ENCODE data around the gene OR4D2.

The OR4D2 gene

GRCh38 chr17:58184308-58184985 is 17.7 kb downstream of the OR4D2 start:
- DNase-seq (ENCODE audit: low spot score) = no peak
- no peak for TF ChIP-seq CTCF (IDR thresholded peaks at IDR 0.05; ENCODE audit: borderline replicate concordance, control extremely low read depth, extremely low read depth, insufficient read depth, missing control alignments)
- in situ Hi-C loops (cut with MboI; ENCODE audit: low sequenced_read_pairs, unreplicated experiment) = no loop called here

- no peak for DNase-seq (ENCODE audit: low spot score)
- in situ Hi-C loops (cut with MboI; ENCODE audit: low sequenced_read_pairs, unreplicated experiment) = no loop called here
- TF ChIP-seq CTCF (IDR thresholded peaks at IDR 0.05; ENCODE audit: borderline replicate concordance, control extremely low read depth, extremely low read depth, insufficient read depth, missing control alignments) = no peak
Measured at GRCh38 chr17:58184986-58185761, 18.4 kb downstream of the OR4D2 start.

GRCh38 chr17:58186591-58186990 is 19.8 kb downstream of the OR4D2 start:
- TF ChIP-seq CTCF (IDR thresholded peaks at IDR 0.05; ENCODE audit: borderline replicate concordance, control extremely low read depth, extremely low read depth, insufficient read depth, missing control alignments) = no peak
- no peak for DNase-seq (ENCODE audit: low spot score)
- in situ Hi-C loops (cut with MboI; ENCODE audit: low sequenced_read_pairs, unreplicated experiment) = no loop called here

GRCh38 chr17:58187063-58187462 is 20.3 kb downstream of the OR4D2 start:
- in situ Hi-C loops (cut with MboI; ENCODE audit: low sequenced_read_pairs, unreplicated experiment) = no loop called here
- no peak for DNase-seq (ENCODE audit: low spot score)
- no peak for TF ChIP-seq CTCF (IDR thresholded peaks at IDR 0.05; ENCODE audit: borderline replicate concordance, control extremely low read depth, extremely low read depth, insufficient read depth, missing control alignments)

GRCh38 chr17:58187675-58188074 is 20.9 kb downstream of the OR4D2 start:
- in situ Hi-C loops (cut with MboI; ENCODE audit: low sequenced_read_pairs, unreplicated experiment) = no loop called here
- no peak for DNase-seq (ENCODE audit: low spot score)
- no peak for TF ChIP-seq CTCF (IDR thresholded peaks at IDR 0.05; ENCODE audit: borderline replicate concordance, control extremely low read depth, extremely low read depth, insufficient read depth, missing control alignments)

- no peak for DNase-seq (ENCODE audit: low spot score)
- in situ Hi-C loops (cut with MboI; ENCODE audit: low sequenced_read_pairs, unreplicated experiment) = no loop called here
- TF ChIP-seq CTCF (IDR thresholded peaks at IDR 0.05; ENCODE audit: borderline replicate concordance, control extremely low read depth, extremely low read depth, insufficient read depth, missing control alignments) = no peak
Measured at GRCh38 chr17:58189436-58190146, 22.8 kb downstream of the OR4D2 start.

Data from GM13976 (cell line).